Measurements from ENCODE around the gene SERPINF2.

Gene SERPINF2

DNA sequence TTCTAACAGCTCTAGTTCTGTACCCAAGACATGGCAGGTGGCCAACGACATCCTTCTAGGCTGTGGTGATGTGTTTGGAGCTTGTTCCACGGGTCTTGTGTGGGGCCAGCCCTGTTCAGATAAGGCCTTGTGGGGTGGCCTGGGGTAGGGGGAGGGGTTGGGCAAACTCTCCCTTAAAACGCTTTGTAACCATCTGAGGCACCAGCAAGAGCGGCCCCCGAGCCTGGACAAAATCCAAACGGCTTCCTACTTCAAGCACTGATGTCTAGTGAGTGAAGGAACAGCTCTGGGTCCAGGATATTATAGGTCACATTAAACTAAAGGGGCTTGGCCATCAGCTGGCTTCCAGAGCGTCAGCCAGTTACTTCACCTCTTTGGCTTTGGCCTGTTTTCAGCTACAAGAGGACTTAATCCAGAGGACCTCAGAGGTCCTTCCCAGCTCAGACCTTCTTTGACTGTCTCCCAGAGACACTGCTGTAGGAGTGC, 31.1 kb downstream of the SERPINF2 start:
- H3K27ac ChIP-seq (ENCODE audit: low read depth, low read length), result no peak overlapping the region
- no peaks in the 10 kb centered on the region for H3K36me3 ChIP-seq (ENCODE audit: low read length)

DNA sequence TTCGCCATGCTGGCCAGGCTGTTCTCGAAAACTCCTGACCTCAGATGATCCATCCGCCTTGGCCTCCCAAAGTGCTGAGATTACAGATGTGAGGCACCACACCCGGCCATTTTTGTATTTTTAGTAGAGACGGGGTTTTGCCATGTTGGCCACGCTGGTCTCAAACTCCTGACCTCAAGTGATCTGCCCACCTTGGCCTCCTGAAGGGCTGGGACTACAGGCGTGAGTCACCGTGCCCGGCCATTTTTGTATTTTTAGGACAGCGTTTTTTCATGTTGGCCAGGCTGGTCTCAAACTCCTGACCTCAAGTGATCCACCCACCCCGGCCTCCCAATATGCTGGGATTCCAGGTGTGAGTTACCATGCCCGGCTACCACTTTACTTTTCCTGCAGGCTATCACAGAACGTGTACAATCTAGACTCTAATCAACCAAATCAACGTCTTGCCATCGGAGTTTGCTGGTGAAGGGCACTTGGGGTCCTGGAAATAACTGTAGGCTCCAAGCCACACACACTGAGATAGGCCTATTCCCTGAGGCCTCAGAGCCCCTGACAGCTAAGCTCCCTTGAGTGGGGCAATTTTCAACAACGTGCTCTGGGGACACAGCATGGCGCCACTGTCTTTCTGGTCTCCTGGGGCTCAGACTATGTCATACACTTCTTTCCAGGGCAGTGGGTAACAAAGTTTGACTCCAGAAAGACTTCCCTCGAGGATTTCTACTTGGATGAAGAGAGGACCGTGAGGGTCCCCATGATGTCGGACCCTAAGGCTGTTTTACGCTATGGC, 31.9 kb downstream of the SERPINF2 start:
- Histone ChIP-seq H3K4me2 (ENCODE audit: low read depth, low read length, poor library complexity, severe bottlenecking) (no peak overlapping the region), H3F3A (ENCODE audit: insufficient read depth) (no peaks in the 10 kb centered on the region), H3K27me3 (ENCODE audit: low read length) (no peaks in the 10 kb centered on the region), H4K20me1 (ENCODE audit: low read depth, low read length) (no peaks in the 10 kb centered on the region), H3K4me3 (ENCODE audit: insufficient read depth, low read length, poor library complexity, severe bottlenecking) (no peak overlapping the region), H2AFZ (ENCODE audit: low read depth, low read length, severe bottlenecking) (no peak overlapping the region), H3K36me3 (ENCODE audit: low read length) (no peaks in the 10 kb centered on the region), H3K9me3 (ENCODE audit: insufficient read depth, low read length) (no peaks in the 10 kb centered on the region), H3K9me2 (replicated peaks; ENCODE audit: insufficient read depth, low read length) (no peaks in the 10 kb centered on the region), H3K9ac (ENCODE audit: low read length) (no peak overlapping the region), H3K79me2 (ENCODE audit: insufficient read depth, low read length) (no peaks in the 10 kb centered on the region), H3K27ac (ENCODE audit: low read depth, low read length) (no peak overlapping the region)
- TF ChIP-seq, protein P1, sequence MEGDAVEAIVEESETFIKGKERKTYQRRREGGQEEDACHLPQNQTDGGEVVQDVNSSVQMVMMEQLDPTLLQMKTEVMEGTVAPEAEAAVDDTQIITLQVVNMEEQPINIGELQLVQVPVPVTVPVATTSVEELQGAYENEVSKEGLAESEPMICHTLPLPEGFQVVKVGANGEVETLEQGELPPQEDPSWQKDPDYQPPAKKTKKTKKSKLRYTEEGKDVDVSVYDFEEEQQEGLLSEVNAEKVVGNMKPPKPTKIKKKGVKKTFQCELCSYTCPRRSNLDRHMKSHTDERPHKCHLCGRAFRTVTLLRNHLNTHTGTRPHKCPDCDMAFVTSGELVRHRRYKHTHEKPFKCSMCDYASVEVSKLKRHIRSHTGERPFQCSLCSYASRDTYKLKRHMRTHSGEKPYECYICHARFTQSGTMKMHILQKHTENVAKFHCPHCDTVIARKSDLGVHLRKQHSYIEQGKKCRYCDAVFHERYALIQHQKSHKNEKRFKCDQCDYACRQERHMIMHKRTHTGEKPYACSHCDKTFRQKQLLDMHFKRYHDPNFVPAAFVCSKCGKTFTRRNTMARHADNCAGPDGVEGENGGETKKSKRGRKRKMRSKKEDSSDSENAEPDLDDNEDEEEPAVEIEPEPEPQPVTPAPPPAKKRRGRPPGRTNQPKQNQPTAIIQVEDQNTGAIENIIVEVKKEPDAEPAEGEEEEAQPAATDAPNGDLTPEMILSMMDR (IDR thresholded peaks at IDR 0.05; ENCODE audit: insufficient read depth, low read length, poor library complexity, severe bottlenecking), result no peak
- TF ChIP-seq EZH2phosphoT487 (conservative IDR thresholded peaks at IDR 0.05; ENCODE audit: low read length), result no peak

More for the DNA sequence above, 31.1 kb downstream of the SERPINF2 start:
- Histone ChIP-seq H3K27me3 (ENCODE audit: low read length) (no peaks in the 10 kb centered on the region), H3K9me2 (replicated peaks; ENCODE audit: insufficient read depth, low read length) (no peaks in the 10 kb centered on the region), H2AFZ (ENCODE audit: low read depth, low read length, severe bottlenecking) (no peak overlapping the region), H3F3A (ENCODE audit: insufficient read depth) (no peaks in the 10 kb centered on the region), H3K9ac (ENCODE audit: low read length) (no peak overlapping the region), H3K4me3 (ENCODE audit: insufficient read depth, low read length, poor library complexity, severe bottlenecking) (no peak overlapping the region), H4K20me1 (ENCODE audit: low read depth, low read length) (no peaks in the 10 kb centered on the region), H3K79me2 (ENCODE audit: insufficient read depth, low read length) (no peaks in the 10 kb centered on the region), H3K4me2 (ENCODE audit: low read depth, low read length, poor library complexity, severe bottlenecking) (no peak overlapping the region), H3K9me3 (ENCODE audit: insufficient read depth, low read length) (no peaks in the 10 kb centered on the region)
- TF ChIP-seq, protein P1 (IDR thresholded peaks at IDR 0.05; ENCODE audit: insufficient read depth, low read length, poor library complexity, severe bottlenecking), result no peak
- TF ChIP-seq EZH2phosphoT487 (conservative IDR thresholded peaks at IDR 0.05; ENCODE audit: low read length), result no peak

DNA sequence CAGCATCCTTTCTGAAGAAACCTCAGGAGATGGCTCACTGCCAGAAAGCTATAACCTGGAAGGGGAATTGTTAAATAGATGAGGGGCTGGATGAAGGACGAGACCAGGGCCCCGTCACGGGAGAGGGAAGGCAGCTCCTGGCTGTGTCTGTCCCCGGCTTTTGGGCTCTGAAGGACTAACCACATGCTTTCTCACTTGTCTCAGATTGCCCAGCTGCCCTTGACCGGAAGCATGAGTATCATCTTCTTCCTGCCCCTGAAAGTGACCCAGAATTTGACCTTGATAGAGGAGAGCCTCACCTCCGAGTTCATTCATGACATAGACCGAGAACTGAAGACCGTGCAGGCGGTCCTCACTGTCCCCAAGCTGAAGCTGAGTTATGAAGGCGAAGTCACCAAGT, 33.7 kb downstream of the SERPINF2 start:
- Histone ChIP-seq H3K27ac (ENCODE audit: low read depth, low read length) (no peak overlapping the region), H3K36me3 (ENCODE audit: low read length) (no peaks in the 10 kb centered on the region), H3K4me3 (ENCODE audit: insufficient read depth, low read length, poor library complexity, severe bottlenecking) (no peak overlapping the region), H3F3A (ENCODE audit: insufficient read depth) (no peaks in the 10 kb centered on the region), H3K9me3 (ENCODE audit: insufficient read depth, low read length) (no peaks in the 10 kb centered on the region), H3K4me2 (ENCODE audit: low read depth, low read length, poor library complexity, severe bottlenecking) (no peak overlapping the region), H4K20me1 (ENCODE audit: low read depth, low read length) (no peaks in the 10 kb centered on the region), H3K79me2 (ENCODE audit: insufficient read depth, low read length) (no peaks in the 10 kb centered on the region), H3K9ac (ENCODE audit: low read length) (no peak overlapping the region), H2AFZ (ENCODE audit: low read depth, low read length, severe bottlenecking) (no peak overlapping the region), H3K27me3 (ENCODE audit: low read length) (no peaks in the 10 kb centered on the region), H3K9me2 (replicated peaks; ENCODE audit: insufficient read depth, low read length) (no peaks in the 10 kb centered on the region)
- TF ChIP-seq EZH2phosphoT487 (conservative IDR thresholded peaks at IDR 0.05; ENCODE audit: low read length), result no peak
- TF ChIP-seq, protein P1 (IDR thresholded peaks at IDR 0.05; ENCODE audit: insufficient read depth, low read length, poor library complexity, severe bottlenecking), result no peak

Measured in SU-DHL-6 (cell line).